Small intestine (tissue), 16 donors: ENCODE results near the gene COX11. TPM values are rescaled to one million over a fixed set of nuclear protein-coding genes. Genes with fewer than 3 reads are reported as not detected.

Source experiments
- DNase-seq, 2 donors: peaks; one replicate each; pipeline versions ENCODE4 v3.0.0 to v3.0.0-alpha.2; 2013
- FAIRE-seq: peaks from 2 replicates; lab custom pipeline; 2012; peaks lifted over from hg19 to GRCh38; lab: Jason Lieb, UNC
- H3K27ac ChIP-seq, 3 donors: one replicate each; pipeline ENCODE4 v1.5.1; 2013; ENCODE audit warnings: low read length in 2 of 3, mild to moderate bottlenecking in 2 of 3, control low read depth in 1 of 3, inconsistent platforms in 1 of 3, low read depth in 1 of 3, moderate library complexity in 1 of 3
- H3K27me3 ChIP-seq, 3 donors: one replicate each; pipeline ENCODE4 v1.6.1; 2013; ENCODE audit warnings: low read length in 3 of 3, inconsistent platforms in 1 of 3; ENCODE audit not compliant: control insufficient read depth in 3 of 3, insufficient read depth in 3 of 3
- H3K36me3 ChIP-seq, 3 donors: one replicate each; pipeline ENCODE4 v1.6.1; 2013; ENCODE audit warnings: low read length in 3 of 3, inconsistent platforms in 1 of 3, low read depth in 1 of 3, mild to moderate bottlenecking in 1 of 3, moderate library complexity in 1 of 3; ENCODE audit not compliant: control insufficient read depth in 3 of 3, insufficient read depth in 2 of 3
- H3K4me1 ChIP-seq, 3 donors: one replicate each; pipeline ENCODE4 v1.6.1; 2013; ENCODE audit warnings: low read length in 2 of 3, inconsistent platforms in 1 of 3, low read depth in 1 of 3, mild to moderate bottlenecking in 1 of 3, moderate library complexity in 1 of 3; ENCODE audit not compliant: control insufficient read depth in 3 of 3, insufficient read depth in 2 of 3
- H3K4me3 ChIP-seq, 3 donors: one replicate each; pipeline ENCODE4 v1.5.1; 2013; ENCODE audit warnings: low read length in 3 of 3, control low read depth in 1 of 3, inconsistent platforms in 1 of 3, low read depth in 1 of 3, mild to moderate bottlenecking in 1 of 3, moderate library complexity in 1 of 3
- H3K9me3 ChIP-seq, 2 donors: one replicate each; pipeline ENCODE4 v1.6.1; 2013; ENCODE audit warnings: low read depth in 1 of 2, low read length in 1 of 2; ENCODE audit not compliant: control insufficient read depth in 2 of 2, insufficient read depth in 1 of 2
- WGBS, 3 donors: extraction: QIAGEN DNeasy Blood & Tissue Kit; methylation state at CpG; one replicate each; pipeline ENCODE4 v1.1.7; 2013; 5-methylcytosine and 5-hydroxymethylcytosine counted together
- long read RNA-seq, 10 donors: transcript quantifications; one replicate each; lab custom pipeline, GENCODE V29; 2026
- polyA plus RNA-seq, 4 donors: library from polyadenylated mRNA; stranded (reverse) in 3 of 4; unstranded in 1 of 4; fragments of 200-250 nt in 3 of 4; fragments of 120-200 nt in 1 of 4; gene quantifications; one replicate each; pipeline versions ENCODE4 v1.2.1 to v1.2.3, GENCODE V29; 2013
- donor health status: healthy with polysubstance abuse.
- donor health status: control.
- donor health status: control.
- donor health status: Bipolar disorder and iron deficiency.
- donor health status: healthy.

The COX11 gene, protein sequence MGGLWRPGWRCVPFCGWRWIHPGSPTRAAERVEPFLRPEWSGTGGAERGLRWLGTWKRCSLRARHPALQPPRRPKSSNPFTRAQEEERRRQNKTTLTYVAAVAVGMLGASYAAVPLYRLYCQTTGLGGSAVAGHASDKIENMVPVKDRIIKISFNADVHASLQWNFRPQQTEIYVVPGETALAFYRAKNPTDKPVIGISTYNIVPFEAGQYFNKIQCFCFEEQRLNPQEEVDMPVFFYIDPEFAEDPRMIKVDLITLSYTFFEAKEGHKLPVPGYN
- polyA plus RNA-seq: 100 to 1,000 TPM in 1 of 4 donors, 10 to 100 TPM in 3; 26.4 to 118 (median 55.3) TPM
- long read RNA-seq, donor 1: 0 reads
- long read RNA-seq, donor 2, transcript COX11-203 (1 exons, 3,244 nt): major isoform, 11 of 43 reads
- long read RNA-seq, donor 2, transcript COX11-201 (4 exons, 2,497 nt): minor isoform, 8 of 43 reads
- long read RNA-seq, donor 2, partial matches to known transcripts: 20 of 43 reads
- long read RNA-seq, donor 2, other reads (novel, unspliced or antisense): 0 of 43 reads
- long read RNA-seq, donor 3, transcript COX11-201 (4 exons, 2,497 nt): minor isoform, 6 of 91 reads
- long read RNA-seq, donor 3, transcript COX11-203 (1 exons, 3,244 nt): major isoform, 47 of 91 reads
- long read RNA-seq, donor 3, transcript COX11-202 (3 exons, 1,108 nt): minor isoform, 6 of 91 reads
- long read RNA-seq, donor 3, partial matches to known transcripts: 29 of 91 reads
- long read RNA-seq, donor 3, other reads (novel, unspliced or antisense): 0 of 91 reads
- long read RNA-seq, donor 4, partial matches to known transcripts: 0 of 2 reads
- long read RNA-seq, donor 4, other reads (novel, unspliced or antisense): 0 of 2 reads
- long read RNA-seq, donor 5, transcript COX11-203 (1 exons, 3,244 nt): major isoform, 5 of 10 reads
- long read RNA-seq, donor 5, partial matches to known transcripts: 0 of 10 reads
- long read RNA-seq, donor 5, other reads (novel, unspliced or antisense): 0 of 10 reads
- long read RNA-seq, donor 6, transcript COX11-202 (3 exons, 1,108 nt): minor isoform, 6 of 47 reads
- long read RNA-seq, donor 6, transcript COX11-203 (1 exons, 3,244 nt): major isoform, 25 of 47 reads
- long read RNA-seq, donor 6, transcript COX11-201 (4 exons, 2,497 nt): minor isoform, 14 of 47 reads
- long read RNA-seq, donor 6, partial matches to known transcripts: 0 of 47 reads
- long read RNA-seq, donor 6, other reads (novel, unspliced or antisense): 0 of 47 reads
- long read RNA-seq, donor 7, transcript COX11-201 (4 exons, 2,497 nt): minor isoform, 14 of 59 reads
- long read RNA-seq, donor 7, transcript COX11-202 (3 exons, 1,108 nt): minor isoform, 10 of 59 reads
- long read RNA-seq, donor 7, transcript COX11-203 (1 exons, 3,244 nt): major isoform, 16 of 59 reads
- long read RNA-seq, donor 7, partial matches to known transcripts: 16 of 59 reads
- long read RNA-seq, donor 7, other reads (novel, unspliced or antisense): 0 of 59 reads
- long read RNA-seq, donor 8, partial matches to known transcripts: 0 of 2 reads
- long read RNA-seq, donor 8, other reads (novel, unspliced or antisense): 0 of 2 reads
- long read RNA-seq, donor 9, transcript COX11-203 (1 exons, 3,244 nt): major isoform, 7 of 10 reads
- long read RNA-seq, donor 9, partial matches to known transcripts: 0 of 10 reads
- long read RNA-seq, donor 9, other reads (novel, unspliced or antisense): 0 of 10 reads
- long read RNA-seq, donor 10, transcript COX11-201 (4 exons, 2,497 nt): minor isoform, 11 of 95 reads
- long read RNA-seq, donor 10, transcript COX11-203 (1 exons, 3,244 nt): major isoform, 42 of 95 reads
- long read RNA-seq, donor 10, partial matches to known transcripts: 35 of 95 reads
- long read RNA-seq, donor 10, other reads (novel, unspliced or antisense): 0 of 95 reads

DNA sequence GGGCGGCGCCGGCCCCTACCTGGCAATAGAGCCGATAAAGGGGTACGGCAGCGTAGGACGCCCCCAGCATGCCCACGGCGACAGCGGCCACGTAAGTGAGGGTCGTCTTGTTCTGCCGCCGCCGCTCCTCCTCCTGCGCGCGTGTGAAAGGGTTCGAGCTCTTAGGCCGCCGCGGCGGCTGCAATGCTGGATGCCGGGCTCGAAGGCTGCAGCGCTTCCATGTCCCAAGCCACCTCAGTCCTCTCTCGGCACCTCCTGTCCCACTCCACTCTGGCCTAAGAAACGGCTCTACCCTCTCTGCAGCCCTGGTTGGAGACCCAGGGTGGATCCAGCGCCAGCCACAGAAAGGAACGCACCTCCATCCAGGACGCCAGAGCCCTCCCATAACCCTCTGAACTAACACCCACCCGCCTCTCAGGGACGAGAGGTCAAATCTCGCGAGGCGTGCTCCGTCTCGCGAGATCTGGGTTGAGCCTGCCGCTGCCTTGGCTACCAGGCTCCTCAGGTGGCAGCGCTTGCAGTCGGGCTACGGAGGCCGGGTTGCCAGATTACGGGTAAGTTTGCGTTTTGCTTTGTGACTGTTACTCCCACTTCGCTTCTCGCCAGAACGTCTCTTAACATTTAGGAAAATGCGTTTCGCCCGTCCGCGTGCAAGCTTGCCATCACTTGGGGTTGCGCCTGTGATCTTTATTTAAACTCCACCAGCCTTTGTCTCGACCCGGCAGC lies at the start of gene COX11, which contains the start of gene STXBP4:
TSS of gene COX11 (minus strand) at position 393 of the 726 bp plus-strand sequence. CDS start at position 385, 8 bp downstream.
TSS of gene STXBP4 (plus strand) at position 504 of the 726 bp plus-strand sequence. CDS start 17,455 bp downstream, outside the sequence.
- Histone ChIP-seq H3K4me1 (peaks cover 0 to 15% (median 2%) of the 10 kb centered on the region in 3 donors), H3K4me3 (peak within 1 kb of the TSS; percentile 83 to 97 (median 85)), H3K27me3 (no peaks in the 10 kb centered on the region), H3K27ac (peak within 1 kb of the TSS; percentile 46 to 87 (median 78)), H3K9me3 (no peaks in the 10 kb centered on the region), H3K36me3 (peaks cover 0 to 3% (median 0%) of the 10 kb centered on the region in 3 donors)
- FAIRE-seq (no peak), DNase-seq (peak; percentile 98 to 99)
- WGBS, 3 donors: 0% methylated on average over 49 to 57 of the region's 57 CpGs

DNA sequence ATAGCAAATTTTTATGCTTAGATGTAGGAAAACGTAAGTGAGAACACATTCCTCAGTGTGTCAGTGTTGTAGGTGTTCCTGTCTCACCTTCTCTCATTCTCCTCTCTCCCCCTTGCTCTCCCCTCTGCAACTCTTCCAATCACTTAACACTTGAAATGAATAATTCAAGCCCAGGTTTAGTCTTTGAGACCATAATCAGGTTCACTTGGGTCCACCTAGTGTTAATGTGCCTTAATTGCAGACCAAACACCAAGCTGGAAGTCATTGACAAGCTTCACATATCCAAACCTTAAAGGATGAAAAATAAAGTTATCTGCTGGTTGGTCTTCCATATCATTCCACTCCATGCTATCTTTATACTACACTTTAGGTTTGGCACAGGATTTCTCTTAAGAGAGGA lies 37.1 kb upstream of the COX11 start:
- Histone ChIP-seq H3K36me3 (no peaks in the 10 kb centered on the region), H3K27ac (no peak overlapping the region), H3K27me3 (no peaks in the 10 kb centered on the region), H3K4me1 (no peaks in the 10 kb centered on the region), H3K4me3 (no peak overlapping the region), H3K9me3 (no peaks in the 10 kb centered on the region)
- FAIRE-seq (no peak), DNase-seq (peak; percentile 19 to 47)
- 87 to 93% (median 88%) methylated on average over 1 of the region's 1 CpG for WGBS, 3 donors

- Histone ChIP-seq H3K4me1 (no peaks in the 10 kb centered on the region), H3K4me3 (no peak overlapping the region), H3K9me3 (no peaks in the 10 kb centered on the region), H3K27ac (no peak overlapping the region), H3K27me3 (no peaks in the 10 kb centered on the region), H3K36me3 (no peaks in the 10 kb centered on the region)
- 90 to 92% (median 92%) methylated on average over 5 of the region's 5 CpGs for WGBS, 3 donors
- FAIRE-seq: no peak
- no peak for DNase-seq
These were observed 36.0 kb upstream of the COX11 start for GRCh38 chr17:55004484-55004883.

- Histone ChIP-seq H3K27me3 (no peaks in the 10 kb centered on the region), H3K36me3 (no peaks in the 10 kb centered on the region), H3K27ac (no peak overlapping the region), H3K4me3 (no peak overlapping the region), H3K4me1 (no peaks in the 10 kb centered on the region), H3K9me3 (no peaks in the 10 kb centered on the region)
- DNase-seq (no peak), FAIRE-seq (no peak)
These were observed 34.0 kb upstream of the COX11 start for GRCh38 chr17:55002458-55002857.

DNA sequence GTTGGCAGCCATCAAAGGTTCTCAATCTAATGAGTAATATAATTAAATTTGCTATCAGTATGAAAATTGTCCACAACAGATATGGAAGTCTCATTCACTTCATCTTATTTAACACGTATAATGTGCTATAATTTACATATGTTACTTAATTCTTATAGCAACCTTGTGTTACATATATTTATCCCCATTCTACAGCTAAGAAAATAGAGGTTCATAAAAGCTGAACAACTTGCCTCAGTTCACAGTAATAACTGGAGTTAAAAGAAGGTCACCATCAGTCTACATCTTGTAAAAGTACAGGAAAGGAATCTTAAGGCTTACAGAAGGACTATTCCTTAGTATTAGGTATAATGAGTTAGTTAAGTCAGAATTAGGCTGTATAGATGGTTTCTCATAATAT lies 28.0 kb upstream of the COX11 start:
- FAIRE-seq (no peak), DNase-seq (no peak)
- H3K9me3 ChIP-seq: no peaks in the 10 kb centered on the region

DNA sequence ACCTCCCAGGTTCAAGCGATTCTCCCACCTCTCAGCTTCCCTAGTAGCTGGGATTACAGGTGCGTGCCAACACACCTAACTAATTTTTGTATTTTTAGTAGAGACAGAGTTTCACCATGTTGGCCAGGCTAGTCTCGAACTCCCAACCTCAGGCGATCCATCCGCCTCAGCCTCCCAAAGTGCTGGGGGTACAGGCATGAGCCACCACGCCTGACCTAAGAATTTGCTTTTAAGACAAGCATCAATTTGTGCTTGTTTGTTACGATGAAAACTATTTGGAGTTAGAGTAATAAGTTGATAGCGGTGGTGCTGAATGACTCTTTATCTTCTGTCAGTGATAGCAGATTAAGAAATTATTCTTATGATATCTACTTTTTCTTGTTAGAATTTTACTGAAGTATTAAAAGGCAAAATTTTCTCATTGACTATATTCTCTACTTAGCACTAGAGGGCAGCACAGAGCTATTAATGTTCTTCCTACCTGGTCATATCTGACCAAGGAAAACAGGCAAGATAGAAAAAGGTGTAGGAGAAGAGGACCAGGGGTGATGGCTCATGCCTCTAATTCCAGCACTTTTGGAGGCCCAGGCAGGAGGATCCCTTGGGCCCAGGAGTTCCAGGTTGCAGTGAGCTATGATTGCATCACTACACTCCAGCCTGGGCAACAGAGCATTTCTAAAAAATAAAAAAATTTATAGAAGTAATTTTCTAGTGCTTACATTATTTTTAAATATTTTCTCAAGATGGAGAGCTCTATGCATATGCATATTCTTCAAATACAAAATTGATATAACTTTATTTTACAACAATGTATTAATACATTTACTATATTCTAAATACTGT lies 24.6 kb upstream of the COX11 start:
- Histone ChIP-seq H3K4me1 (no peaks in the 10 kb centered on the region), H3K36me3 (peaks cover 0 to 5% (median 0%) of the 10 kb centered on the region in 3 donors), H3K4me3 (no peak overlapping the region), H3K9me3 (no peaks in the 10 kb centered on the region), H3K27ac (no peak overlapping the region), H3K27me3 (no peaks in the 10 kb centered on the region)
- peak; percentile 58 to 64 for DNase-seq
- no peak for FAIRE-seq
- 71 to 82% (median 79%) methylated on average over 8 of the region's 8 CpGs for WGBS, 3 donors

More for the DNA sequence above, 28.0 kb upstream of the COX11 start:
- Histone ChIP-seq H3K4me1 (no peaks in the 10 kb centered on the region), H3K27ac (no peak overlapping the region), H3K4me3 (no peak overlapping the region), H3K27me3 (no peaks in the 10 kb centered on the region), H3K36me3 (peaks cover 0 to 5% (median 0%) of the 10 kb centered on the region in 3 donors)
- 94 to 100% (median 97%) methylated on average over 1 of the region's 1 CpG for WGBS, 3 donors
